Endothelial cell of umbilical vein (primary cell): Measurements from ENCODE around the gene CYP8B1. TPM values are rescaled to one million over a fixed set of nuclear protein-coding genes. Genes with fewer than 3 reads are reported as not detected.

Source experiments
- BruUV-seq: library from RNA; stranded (reverse); fragments of 400-500 nt; replicated peaks from 2 replicates; lab custom pipeline; 2021; lab: Mats Ljungman, UMichigan
- CTCF ChIA-PET: fragments of 300-600, 350-600 bp; sonication (Branson Sonifier 250); formaldehyde crosslinking; loops from one replicate; lab custom pipeline; 2021; ENCODE audit warnings: antibody characterized with exemption, inconsistent platforms; lab: Charles Lee
- POLR2A ChIA-PET: fragments of 300-600, 350-600 bp; sonication (Branson Sonifier 250); formaldehyde crosslinking; loops from one replicate; lab custom pipeline; 2021; ENCODE audit warnings: antibody characterized with exemption, inconsistent platforms; lab: Charles Lee
- DNase-seq: peaks from one replicate; pipeline ENCODE4 v3.0.0-alpha.2; 2011; ENCODE audit warnings: low read depth, low spot score
- FAIRE-seq: peaks from 2 replicates; lab custom pipeline; 2011; peaks lifted over from hg19 to GRCh38; lab: Jason Lieb, UNC
- H2AFZ ChIP-seq: 2 replicates; pipeline ENCODE4 v1.6.0; 2012; ENCODE audit warnings: low read depth, low read length, control low read depth, inconsistent platforms
- H3K27ac ChIP-seq: 2 replicates; pipeline ENCODE4 v1.5.1; 2011; ENCODE audit warnings: low read depth, mild to moderate bottlenecking, control low read depth, low read length, moderate library complexity; ENCODE audit not compliant: insufficient read depth
- H3K27me3 ChIP-seq, 2 experiments: 2 replicates each; pipeline versions ENCODE4 v1.6.0 to v1.6.1; 2011; ENCODE audit warnings: low read length in 2 of 2, mixed read lengths in 1 of 2; ENCODE audit not compliant: control insufficient read depth in 2 of 2, insufficient read depth in 2 of 2
- H3K36me3 ChIP-seq, 2 experiments: 2 replicates in 1 of 2; 3 replicates in 1 of 2; pipeline ENCODE4 v1.5.1; 2011; ENCODE audit warnings: low read length in 2 of 2, mild to moderate bottlenecking in 1 of 2, moderate library complexity in 1 of 2; ENCODE audit not compliant: control insufficient read depth in 2 of 2, insufficient read depth in 2 of 2; ENCODE audit errors: extremely low read depth in 1 of 2
- H3K4me1 ChIP-seq: 3 replicates; pipeline ENCODE4 v1.5.1; 2011; ENCODE audit warnings: mild to moderate bottlenecking, low read length; ENCODE audit not compliant: control insufficient read depth, insufficient read depth; ENCODE audit errors: extremely low read depth
- H3K4me2 ChIP-seq: 2 replicates; pipeline ENCODE4 v1.6.1; 2011; ENCODE audit warnings: low read length, control low read depth, mixed read lengths; ENCODE audit not compliant: insufficient read depth
- H3K4me3 ChIP-seq, 3 experiments: fragments of 200-600 bp in 1 of 3; sonication (generic), shearing (Covaris generic) in 1 of 3; replicated peaks in 1 of 3; 2 replicates each; pipeline ENCODE4 v1.5.1; 2011 to 2016; ENCODE audit warnings: control low read depth in 3 of 3, low read length in 3 of 3, mild to moderate bottlenecking in 2 of 3, inconsistent platforms in 1 of 3, low read depth in 1 of 3, moderate library complexity in 1 of 3; ENCODE audit not compliant: insufficient read depth in 1 of 3
- H3K79me2 ChIP-seq: 2 replicates; pipeline ENCODE4 v1.6.0; 2012; ENCODE audit warnings: low read length, inconsistent platforms; ENCODE audit not compliant: control insufficient read depth, insufficient read depth
- H3K9ac ChIP-seq: replicated peaks from 2 replicates; pipeline ENCODE3; 2011; ENCODE audit warnings: low read length, control low read depth; ENCODE audit not compliant: insufficient read depth; ENCODE audit errors: extremely low read depth
- H3K9me1 ChIP-seq: replicated peaks from 3 replicates; pipeline ENCODE4 v1.6.0; 2011; ENCODE audit warnings: mild to moderate bottlenecking, low read length; ENCODE audit not compliant: control insufficient read depth, insufficient read depth; ENCODE audit errors: extremely low read depth
- H3K9me3 ChIP-seq: replicated peaks from 2 replicates; pipeline ENCODE4 v1.5.1; 2012; ENCODE audit warnings: low read length, inconsistent platforms; ENCODE audit not compliant: control insufficient read depth, insufficient read depth
- H4K20me1 ChIP-seq: replicated peaks from 2 replicates; pipeline ENCODE3; 2011; ENCODE audit warnings: mild to moderate bottlenecking, low read length; ENCODE audit not compliant: control insufficient read depth, insufficient read depth; ENCODE audit errors: extremely low read depth
- EZH2 ChIP-seq: IDR thresholded peaks from 2 replicates; pipeline ENCODE4 v1.6.1; 2012; ENCODE audit warnings: borderline replicate concordance, low read depth, mild to moderate bottlenecking, moderate library complexity, low read length, inconsistent platforms; ENCODE audit not compliant: severe bottlenecking
- FOS ChIP-seq: IDR thresholded peaks from 2 replicates; pipeline ENCODE4 v1.6.1; 2011; ENCODE audit warnings: mild to moderate bottlenecking, low read length, moderate library complexity, borderline replicate concordance; ENCODE audit not compliant: insufficient read depth
- GATA2 ChIP-seq: IDR thresholded peaks from 2 replicates; pipeline ENCODE4 v1.7.0; 2011; ENCODE audit warnings: low read depth, mild to moderate bottlenecking, moderate library complexity, mixed read lengths, low read length; ENCODE audit not compliant: insufficient read length, insufficient read depth
- JUN ChIP-seq: IDR thresholded peaks from 2 replicates; pipeline ENCODE4 v1.6.1; 2011; ENCODE audit warnings: borderline replicate concordance, low read depth; ENCODE audit not compliant: insufficient read length, insufficient read depth
- MYC ChIP-seq: IDR thresholded peaks from one replicate; pipeline ENCODE4 v1.6.1; 2011; ENCODE audit warnings: mild to moderate bottlenecking, low read depth, low read length
- POLR2A ChIP-seq: IDR thresholded peaks from 2 replicates; pipeline ENCODE4 v1.6.1; 2012; ENCODE audit warnings: low read depth, mild to moderate bottlenecking, control low read depth, low read length
- POLR2AphosphoS5 ChIP-seq: IDR thresholded peaks from 2 replicates; pipeline ENCODE4 v1.6.1; 2012; ENCODE audit warnings: low read depth, mild to moderate bottlenecking, control low read depth, low read length, moderate library complexity; ENCODE audit not compliant: insufficient read depth
- dilution Hi-C: fragments of 300-500 bp; cut with MboI; formaldehyde crosslinking; loops from one replicate; pipeline ENCODE4 v1.15.0; 2019; ENCODE audit warnings: low sequenced_read_pairs; ENCODE audit not compliant: extremely low pct_ligation_motif_present
- intact Hi-C: fragments of 100-400 bp; cut with micrococcal nuclease; formaldehyde crosslinking; loops from one replicate; pipeline ENCODE4 v1.10.0; 2022
- polyA plus RNA-seq, 4 experiments: library from polyadenylated mRNA; depleted of rRNA in 3 of 4; stranded (reverse) in 3 of 4; unstranded in 1 of 4; fragments of >200 nt; gene quantifications; 2 replicates each; pipeline versions ENCODE4 v1.2.1 to v1.2.3, GENCODE V29; 2011 to 2012; ENCODE audit warnings: missing spikeins in 1 of 4
- total RNA-seq: library from RNA; stranded (reverse); gene quantifications from 2 replicates; pipeline ENCODE4 v1.2.3, GENCODE V29; 2021
- TF ChIP-seq, protein P1 (sequence below), 2 donors: IDR thresholded peaks; 1 replicate in 1 of 2; 2 replicates in 1 of 2; pipeline ENCODE4 v1.5.1; 2011; ENCODE audit warnings: low read length in 2 of 2, mild to moderate bottlenecking in 2 of 2, moderate library complexity in 2 of 2, control low read depth in 1 of 2, inconsistent platforms in 1 of 2, low read depth in 1 of 2; ENCODE audit not compliant: insufficient read depth in 1 of 2; ENCODE audit errors: extremely low read depth in 1 of 2
- TF ChIP-seq, protein P2 (sequence below): IDR thresholded peaks from 2 replicates; pipeline ENCODE4 v1.6.1; 2011; ENCODE audit not compliant: insufficient read depth, insufficient read length

CYP8B1 gene
- total and polyA plus RNA-seq, 2 donors (not counting 3 experiments of a cell fraction or from before 2014, with no cell fraction given): not detected

DNA sequence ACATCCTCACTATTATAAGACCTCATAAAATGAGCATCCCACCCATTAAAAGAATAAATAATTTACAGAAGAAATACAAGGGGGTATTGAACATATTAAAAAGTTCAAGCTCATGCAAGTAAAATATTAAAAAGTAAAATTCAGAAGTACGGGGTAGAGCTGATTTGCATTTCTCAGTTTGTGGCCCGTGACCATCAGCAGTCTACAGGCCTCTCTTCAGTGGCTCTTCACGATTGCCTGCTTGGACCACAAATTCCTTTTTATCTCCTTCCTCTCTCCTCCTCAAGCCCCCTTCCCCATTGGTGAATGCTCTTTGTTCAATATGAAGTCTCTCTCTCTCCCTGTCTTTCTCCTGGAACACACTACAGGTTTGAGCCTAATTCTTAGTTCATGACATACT lies 19.1 kb downstream of the CYP8B1 start:
- Histone ChIP-seq H3K79me2 (no peaks in the 10 kb centered on the region), H3K4me2 (no peak overlapping the region), H3K4me3 (no peak overlapping the region), H3K36me3 (no peaks in the 10 kb centered on the region), H4K20me1 (no peaks in the 10 kb centered on the region), H3K9me1 (no peaks in the 10 kb centered on the region), H2AFZ (no peak overlapping the region), H3K9me3 (no peaks in the 10 kb centered on the region), H3K9ac (no peak overlapping the region), H3K27ac (no peak overlapping the region), H3K27me3 (peaks cover 1 to 5% of the 10 kb centered on the region in 2 experiments), H3K4me1 (no peaks in the 10 kb centered on the region)
- DNase-seq: no peak
- TF ChIP-seq JUN (no peak), FOS (no peak), POLR2AphosphoS5 (no peak), EZH2 (no peak), MYC (no peak), POLR2A (no peak), GATA2 (no peak)
- TF ChIP-seq, protein P1, sequence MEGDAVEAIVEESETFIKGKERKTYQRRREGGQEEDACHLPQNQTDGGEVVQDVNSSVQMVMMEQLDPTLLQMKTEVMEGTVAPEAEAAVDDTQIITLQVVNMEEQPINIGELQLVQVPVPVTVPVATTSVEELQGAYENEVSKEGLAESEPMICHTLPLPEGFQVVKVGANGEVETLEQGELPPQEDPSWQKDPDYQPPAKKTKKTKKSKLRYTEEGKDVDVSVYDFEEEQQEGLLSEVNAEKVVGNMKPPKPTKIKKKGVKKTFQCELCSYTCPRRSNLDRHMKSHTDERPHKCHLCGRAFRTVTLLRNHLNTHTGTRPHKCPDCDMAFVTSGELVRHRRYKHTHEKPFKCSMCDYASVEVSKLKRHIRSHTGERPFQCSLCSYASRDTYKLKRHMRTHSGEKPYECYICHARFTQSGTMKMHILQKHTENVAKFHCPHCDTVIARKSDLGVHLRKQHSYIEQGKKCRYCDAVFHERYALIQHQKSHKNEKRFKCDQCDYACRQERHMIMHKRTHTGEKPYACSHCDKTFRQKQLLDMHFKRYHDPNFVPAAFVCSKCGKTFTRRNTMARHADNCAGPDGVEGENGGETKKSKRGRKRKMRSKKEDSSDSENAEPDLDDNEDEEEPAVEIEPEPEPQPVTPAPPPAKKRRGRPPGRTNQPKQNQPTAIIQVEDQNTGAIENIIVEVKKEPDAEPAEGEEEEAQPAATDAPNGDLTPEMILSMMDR (IDR thresholded peaks at IDR 0.05; ENCODE audit: extremely low read depth in 1 of 2, insufficient read depth in 1 of 2, low read depth in 1 of 2, low read length in 2 of 2): no peak
- TF ChIP-seq, protein P2, sequence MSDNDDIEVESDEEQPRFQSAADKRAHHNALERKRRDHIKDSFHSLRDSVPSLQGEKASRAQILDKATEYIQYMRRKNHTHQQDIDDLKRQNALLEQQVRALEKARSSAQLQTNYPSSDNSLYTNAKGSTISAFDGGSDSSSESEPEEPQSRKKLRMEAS: no peak
- intact Hi-C loops (no loop called here), dilution Hi-C loops (no loop called here)
- ChIA-PET CTCF (interaction anchor here (0.7 kb wide), 1 partner anchor 105 kb away, joined by 3 read pairs; no protein-coding TSS in a partner anchor), POLR2A (no interaction called here)
- BruUV-seq: no TSS peak
- no peak for FAIRE-seq
